ENCODE data around the gene DNAJC19.

Gene DNAJC19

GRCh38 chr3:180961087-180961486, 28.4 kb downstream of the DNAJC19 start:
- no peak for DNase-seq (ENCODE audit: low spot score)

GRCh38 chr3:180959691-180960090, 29.8 kb downstream of the DNAJC19 start:
- DNase-seq (ENCODE audit: low spot score) = no peak

GRCh38 chr3:180947761-180948390, 41.7 kb downstream of the DNAJC19 start:
- no peak for DNase-seq (ENCODE audit: low spot score)

- DNase-seq (ENCODE audit: low spot score) = no peak
Observed at GRCh38 chr3:180940826-180941225, 48.7 kb downstream of the DNAJC19 start.

GRCh38 chr3:180934638-180935037, 54.9 kb downstream of the DNAJC19 start:
- no peak for DNase-seq (ENCODE audit: low spot score)
